Measurements from ENCODE around the gene BNIP2. TPM values are rescaled to one million over a fixed set of nuclear protein-coding genes. Genes with fewer than 3 reads are reported as not detected.
"Not testable (repeated sequence)": the region's sequence is repeated elsewhere in the genome, so short reads cannot be mapped to it uniquely, and the experiment has no call there.

BNIP2 gene
- total RNA-seq, 1 donor from 2014 or later: 113 TPM

DNA sequence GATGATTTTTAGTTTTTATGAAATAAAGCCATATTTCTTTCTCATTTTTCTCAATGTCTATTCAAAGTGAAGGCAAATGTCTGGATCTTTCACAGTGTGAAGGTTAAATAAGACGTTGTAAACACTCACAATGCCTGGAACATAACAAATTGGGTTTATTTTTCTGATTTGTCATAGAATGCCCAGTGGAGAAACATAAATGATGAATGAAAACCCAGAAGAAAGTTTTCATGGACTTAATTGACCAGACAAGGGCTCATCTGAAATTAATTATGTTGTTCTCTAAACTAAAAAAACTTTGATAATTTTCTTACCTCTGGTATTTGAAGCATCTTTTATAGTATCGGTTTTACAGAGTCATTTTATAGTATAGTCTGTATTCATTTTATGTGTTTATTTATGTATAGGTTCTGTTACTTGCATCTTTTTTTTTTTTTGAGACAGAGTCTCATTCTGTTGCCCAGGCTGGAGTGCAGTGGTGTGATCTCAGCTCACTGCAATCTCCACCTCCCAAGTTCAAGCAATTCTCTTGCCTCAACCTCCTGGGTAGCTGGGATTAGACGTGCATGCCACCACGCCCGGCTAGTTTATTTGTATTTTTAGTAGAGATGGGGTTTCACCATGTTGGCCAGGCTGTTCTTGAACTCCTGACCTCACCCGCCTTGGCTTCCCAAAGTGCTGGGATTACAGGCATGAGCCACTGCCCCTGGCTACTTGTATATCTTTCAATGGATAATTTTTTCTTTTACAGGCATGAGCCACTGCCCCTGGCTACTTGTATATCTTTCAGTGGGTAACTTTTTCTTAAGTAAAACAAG, 15.1 kb upstream of the BNIP2 start:
- no peak for DNase-seq (ENCODE audit: low read depth)
- Histone ChIP-seq H3K36me3 (ENCODE audit: control insufficient read depth, insufficient read depth, low read length) (no peaks in the 10 kb centered on the region), H3K4me3 (ENCODE audit: low read depth, low read length) (no peak overlapping the region), H3K27me3 (ENCODE audit: control insufficient read depth, insufficient read depth, low read length) (no peaks in the 10 kb centered on the region)
- TF ChIP-seq CTCF (IDR thresholded peaks at IDR 0.05; ENCODE audit: insufficient read depth, low read length, poor library complexity, severe bottlenecking): no peak

DNA sequence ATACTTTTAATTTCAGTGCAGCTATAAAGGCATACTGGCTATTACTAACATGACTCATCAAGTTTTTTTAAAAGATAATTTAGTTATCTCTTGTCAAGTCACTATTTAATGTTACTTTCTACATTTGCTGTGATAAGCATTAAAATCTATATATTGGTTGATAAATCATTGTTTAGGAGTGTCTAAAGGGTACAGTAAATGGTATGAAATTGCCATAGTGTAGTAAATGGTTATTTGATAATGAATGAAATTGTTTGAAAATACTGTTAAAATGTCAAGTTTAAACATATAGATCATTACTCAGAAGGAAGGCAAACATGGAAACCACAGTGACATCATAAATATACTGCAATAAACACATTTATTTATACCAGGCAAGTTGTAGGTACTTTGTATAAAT, 13.2 kb upstream of the BNIP2 start:
- H3K4me3 ChIP-seq (ENCODE audit: low read depth, low read length): no peak overlapping the region
- no peak for TF ChIP-seq CTCF (IDR thresholded peaks at IDR 0.05; ENCODE audit: insufficient read depth, low read length, poor library complexity, severe bottlenecking)
- H3K36me3 ChIP-seq (ENCODE audit: control insufficient read depth, insufficient read depth, low read length): no peaks in the 10 kb centered on the region
- no peak for DNase-seq (ENCODE audit: low read depth)
- H3K27me3 ChIP-seq (ENCODE audit: control insufficient read depth, insufficient read depth, low read length): no peaks in the 10 kb centered on the region

DNA sequence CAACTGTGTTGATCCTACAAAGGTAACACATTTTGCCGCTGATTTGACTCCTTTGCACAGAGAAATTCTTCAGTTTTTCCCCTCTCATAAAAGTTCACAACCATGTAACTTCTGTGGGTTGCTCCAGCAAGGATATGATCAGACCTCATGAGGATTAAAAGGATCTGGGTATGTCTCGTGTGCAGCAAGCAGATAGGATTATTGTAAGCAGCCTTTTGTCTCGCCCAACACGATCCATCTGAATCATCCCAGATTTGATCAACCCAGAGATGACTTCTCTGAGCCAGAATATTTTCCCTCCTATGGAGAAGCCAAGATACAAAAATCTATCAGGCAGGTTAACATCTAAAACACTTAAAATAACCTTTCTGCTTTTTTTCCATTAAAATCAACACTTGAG, 12.8 kb upstream of the BNIP2 start:
- TF ChIP-seq CTCF (IDR thresholded peaks at IDR 0.05; ENCODE audit: insufficient read depth, low read length, poor library complexity, severe bottlenecking): no peak
- Histone ChIP-seq H3K4me3 (ENCODE audit: low read depth, low read length) (no peak overlapping the region), H3K27me3 (ENCODE audit: control insufficient read depth, insufficient read depth, low read length) (no peaks in the 10 kb centered on the region), H3K36me3 (ENCODE audit: control insufficient read depth, insufficient read depth, low read length) (no peaks in the 10 kb centered on the region)
- DNase-seq (ENCODE audit: low read depth): no peak

DNA sequence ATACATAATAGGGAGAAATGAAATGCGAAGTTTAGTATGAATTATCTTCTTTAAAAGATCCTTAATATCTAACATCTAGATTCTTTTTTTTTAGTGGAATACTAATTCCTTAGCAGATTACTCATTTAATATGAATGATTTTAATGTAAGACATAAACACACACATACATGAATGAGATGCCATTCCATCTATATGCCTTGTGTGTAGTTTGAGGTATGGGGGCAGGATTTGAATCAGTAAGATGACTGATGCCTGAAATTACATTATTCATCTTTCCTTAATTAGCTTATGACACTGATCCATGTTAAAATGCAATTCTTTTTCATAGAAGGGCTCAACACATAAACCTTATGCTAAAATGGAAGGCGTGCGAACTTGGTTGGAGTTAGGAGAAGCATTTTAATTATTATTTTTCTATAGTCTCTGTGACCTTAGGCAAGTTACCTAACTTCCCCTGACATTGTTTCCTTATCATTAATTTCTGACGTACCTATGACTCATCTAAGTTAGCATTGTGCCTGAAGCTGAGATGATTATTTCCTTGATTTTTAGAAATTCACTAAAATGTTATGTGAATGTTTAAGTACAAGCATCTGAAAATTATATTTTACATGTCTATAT, 10.8 kb upstream of the BNIP2 start:
- no peak for TF ChIP-seq CTCF (IDR thresholded peaks at IDR 0.05; ENCODE audit: insufficient read depth, low read length, poor library complexity, severe bottlenecking)
- no peaks in the 10 kb centered on the region for H3K36me3 ChIP-seq (ENCODE audit: control insufficient read depth, insufficient read depth, low read length)
- no peak overlapping the region for H3K4me3 ChIP-seq (ENCODE audit: low read depth, low read length)
- H3K27me3 ChIP-seq (ENCODE audit: control insufficient read depth, insufficient read depth, low read length): no peaks in the 10 kb centered on the region
- no peak for DNase-seq (ENCODE audit: low read depth)

DNA sequence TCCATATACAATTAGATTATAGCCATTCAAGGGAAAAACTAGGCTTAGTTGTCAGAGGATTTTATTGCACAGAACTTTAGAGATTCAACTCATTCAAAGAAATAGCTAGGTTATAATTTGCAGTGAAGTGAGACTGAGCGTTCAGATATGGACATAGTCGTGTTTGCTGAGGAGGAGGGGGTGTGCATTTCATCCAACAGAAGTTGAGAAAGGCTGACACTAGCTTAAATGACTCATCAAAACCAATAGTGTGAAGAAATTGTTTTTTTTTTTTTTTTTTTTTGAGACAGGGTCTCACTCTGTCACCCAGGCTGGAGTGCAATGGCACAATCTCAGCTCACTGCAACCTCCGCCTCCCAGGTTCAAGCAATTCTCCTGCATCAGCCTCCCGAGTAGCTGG, 8.9 kb upstream of the BNIP2 start:
- not testable (repeated sequence) for H3K4me3 ChIP-seq (ENCODE audit: low read depth, low read length); DNase-seq (ENCODE audit: low read depth); H3K36me3 ChIP-seq (ENCODE audit: control insufficient read depth, insufficient read depth, low read length); H3K27me3 ChIP-seq (ENCODE audit: control insufficient read depth, insufficient read depth, low read length)

DNA sequence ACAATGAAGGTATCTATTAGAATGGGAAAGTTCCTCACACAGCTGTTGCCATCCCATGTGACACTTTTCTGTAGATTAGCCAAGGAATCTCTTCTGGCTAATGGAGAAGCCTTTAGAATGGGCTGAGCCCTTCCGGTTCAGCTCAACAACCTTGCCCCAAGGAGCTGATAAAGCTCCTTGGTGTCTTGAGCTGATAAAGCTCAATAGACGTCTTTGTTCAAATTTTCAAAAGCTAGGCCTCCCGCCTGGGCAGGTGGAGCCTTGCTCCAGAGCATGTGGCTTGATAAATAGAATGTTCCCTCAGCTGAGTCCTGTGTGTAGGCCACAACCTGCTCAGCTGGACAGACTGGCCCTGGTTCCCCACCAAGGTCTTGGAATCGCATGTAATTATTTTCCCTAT, 7.2 kb upstream of the BNIP2 start:
- Histone ChIP-seq H3K27me3 (ENCODE audit: control insufficient read depth, insufficient read depth, low read length) (no peaks in the 10 kb centered on the region), H3K36me3 (ENCODE audit: control insufficient read depth, insufficient read depth, low read length) (no peaks in the 10 kb centered on the region), H3K4me3 (ENCODE audit: low read depth, low read length) (no peak overlapping the region)
- no peak for TF ChIP-seq CTCF (IDR thresholded peaks at IDR 0.05; ENCODE audit: insufficient read depth, low read length, poor library complexity, severe bottlenecking)
- DNase-seq (ENCODE audit: low read depth): no peak
